Measurements from ENCODE around the gene NR2E3.

Gene NR2E3

DNA sequence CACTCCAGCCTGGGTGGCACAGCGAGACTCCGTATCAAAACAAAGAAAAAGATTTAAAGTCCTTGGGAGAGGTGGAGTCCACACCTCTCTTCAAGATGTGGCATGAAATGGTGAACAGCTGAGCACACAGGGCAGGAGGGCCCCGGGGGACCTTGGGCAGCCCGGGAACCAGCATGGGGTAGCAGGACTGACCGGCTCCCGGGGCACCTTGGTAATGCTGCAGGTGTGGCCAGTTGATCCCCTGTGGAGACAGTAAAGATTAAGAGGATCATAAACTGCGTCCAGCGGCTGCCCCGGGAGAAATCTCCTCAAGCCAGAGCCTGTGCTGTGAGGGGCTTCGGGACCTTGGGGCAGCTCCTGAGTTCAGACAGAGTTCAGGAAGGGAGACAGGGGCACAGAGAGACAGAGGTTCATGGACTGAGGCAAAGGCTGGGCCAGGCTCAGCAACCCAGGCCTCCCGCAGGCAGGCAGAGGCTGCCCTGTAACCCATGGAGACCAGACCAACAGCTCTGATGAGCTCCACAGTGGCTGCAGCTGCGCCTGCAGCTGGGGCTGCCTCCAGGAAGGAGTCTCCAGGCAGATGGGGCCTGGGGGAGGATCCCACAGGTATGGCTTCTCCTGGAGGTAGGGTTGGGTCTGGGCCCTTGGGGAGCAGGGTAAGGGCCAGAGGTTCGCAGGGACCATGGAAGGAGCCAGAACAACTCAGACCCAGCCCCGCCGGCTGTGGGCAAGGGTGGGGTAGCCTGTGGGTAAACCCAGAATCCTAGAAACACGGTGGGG, at the start of gene NR2E3:
Gene NR2E3, plus strand, starts transcription at position 299 of the 780 bp plus-strand sequence. Its CDS starts 190 bp downstream, at position 489.
- no peaks in the 10 kb centered on the region for H3K36me3 Mint-ChIP-seq (ENCODE audit: low read depth)
- TF ChIP-seq, protein P1, sequence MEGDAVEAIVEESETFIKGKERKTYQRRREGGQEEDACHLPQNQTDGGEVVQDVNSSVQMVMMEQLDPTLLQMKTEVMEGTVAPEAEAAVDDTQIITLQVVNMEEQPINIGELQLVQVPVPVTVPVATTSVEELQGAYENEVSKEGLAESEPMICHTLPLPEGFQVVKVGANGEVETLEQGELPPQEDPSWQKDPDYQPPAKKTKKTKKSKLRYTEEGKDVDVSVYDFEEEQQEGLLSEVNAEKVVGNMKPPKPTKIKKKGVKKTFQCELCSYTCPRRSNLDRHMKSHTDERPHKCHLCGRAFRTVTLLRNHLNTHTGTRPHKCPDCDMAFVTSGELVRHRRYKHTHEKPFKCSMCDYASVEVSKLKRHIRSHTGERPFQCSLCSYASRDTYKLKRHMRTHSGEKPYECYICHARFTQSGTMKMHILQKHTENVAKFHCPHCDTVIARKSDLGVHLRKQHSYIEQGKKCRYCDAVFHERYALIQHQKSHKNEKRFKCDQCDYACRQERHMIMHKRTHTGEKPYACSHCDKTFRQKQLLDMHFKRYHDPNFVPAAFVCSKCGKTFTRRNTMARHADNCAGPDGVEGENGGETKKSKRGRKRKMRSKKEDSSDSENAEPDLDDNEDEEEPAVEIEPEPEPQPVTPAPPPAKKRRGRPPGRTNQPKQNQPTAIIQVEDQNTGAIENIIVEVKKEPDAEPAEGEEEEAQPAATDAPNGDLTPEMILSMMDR (IDR thresholded peaks at IDR 0.05), result no peak
- H3K9me3 Mint-ChIP-seq, result no peaks in the 10 kb centered on the region
- no peak for DNase-seq
- H3K27me3 Mint-ChIP-seq (ENCODE audit: low read depth, poor library complexity), result peaks cover 12% of the 10 kb centered on the region
- peaks cover 48% of the 10 kb centered on the region for H3K4me1 Mint-ChIP-seq
- H3K27ac Mint-ChIP-seq, result peak within 1 kb of the TSS; percentile 39
- no peak within 1 kb of the TSS for H3K4me3 Mint-ChIP-seq

DNA sequence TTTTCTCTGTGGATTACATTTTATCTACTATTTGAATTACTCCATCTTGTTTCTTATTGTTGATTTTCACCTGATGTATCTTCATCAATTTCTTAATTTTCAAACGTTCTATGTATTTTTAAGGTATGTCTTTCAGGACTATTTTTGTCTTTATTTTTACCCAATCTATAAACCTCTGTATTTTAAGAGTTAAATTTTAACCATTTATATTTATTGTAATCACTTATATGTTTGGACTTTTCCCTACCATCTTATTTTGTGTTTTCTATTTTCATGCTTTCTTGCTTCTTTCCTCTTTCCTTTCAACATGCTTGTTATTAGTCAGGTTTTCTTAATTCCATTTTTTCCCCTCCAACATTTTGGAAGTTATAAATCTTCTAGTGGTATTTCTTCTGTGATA, 49.5 kb upstream of the NR2E3 start:
- H3K27me3 Mint-ChIP-seq (ENCODE audit: low read depth, poor library complexity), result no peaks in the 10 kb centered on the region

DNA sequence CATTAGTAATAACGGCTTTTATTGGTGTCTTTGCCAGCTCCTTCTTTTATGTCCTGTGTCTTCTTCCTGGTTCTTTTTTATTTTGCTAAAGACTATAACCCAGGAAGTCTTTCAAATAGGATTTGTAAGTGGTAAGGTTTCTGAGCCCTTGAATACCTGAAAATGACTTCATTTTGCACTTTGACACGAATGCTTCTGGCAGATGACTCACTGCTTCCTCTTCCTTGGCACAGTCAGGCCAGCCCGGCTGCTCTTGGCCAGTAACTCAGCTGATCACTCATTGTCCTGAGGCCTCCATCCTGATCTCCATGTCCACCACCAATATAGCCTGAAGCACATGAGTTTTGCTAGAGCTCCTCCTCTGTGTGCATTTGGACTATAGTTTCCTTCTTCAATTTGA, 48.7 kb upstream of the NR2E3 start:
- H3K36me3 Mint-ChIP-seq (ENCODE audit: low read depth), result peaks cover 54% of the 10 kb centered on the region

More for the DNA sequence above, 49.5 kb upstream of the NR2E3 start:
- peaks cover 8% of the 10 kb centered on the region for H3K4me1 Mint-ChIP-seq
- H3K4me3 Mint-ChIP-seq, result no peak overlapping the region
- no peak overlapping the region for H3K27ac Mint-ChIP-seq
- TF ChIP-seq, protein P1 (IDR thresholded peaks at IDR 0.05), result no peak
- no peak for DNase-seq
- H3K9me3 Mint-ChIP-seq, result peaks cover 39% of the 10 kb centered on the region
- peaks cover 46% of the 10 kb centered on the region for H3K36me3 Mint-ChIP-seq (ENCODE audit: low read depth)

DNA sequence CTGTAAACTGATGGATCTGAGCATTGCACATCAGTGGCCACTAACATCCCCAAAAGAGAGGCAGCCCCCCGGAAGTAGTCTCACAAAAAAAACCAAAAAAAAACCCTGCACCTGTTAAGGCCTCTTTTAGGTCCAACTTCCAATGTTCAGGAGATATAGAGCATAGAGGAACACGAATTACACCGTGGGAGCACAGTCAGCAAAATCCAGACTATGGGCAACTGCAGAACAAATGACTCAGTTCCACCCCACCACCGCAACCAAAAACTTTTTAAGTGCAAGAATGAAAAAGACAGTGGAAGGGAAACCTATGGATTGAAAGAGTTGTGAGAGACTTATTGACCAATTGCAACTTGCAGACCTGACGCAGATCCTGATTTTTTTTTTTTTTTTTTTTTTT, 42.2 kb upstream of the NR2E3 start:
- Mint-ChIP-seq H3K27me3 (ENCODE audit: low read depth, poor library complexity) (no peaks in the 10 kb centered on the region), H3K4me3 (no peak overlapping the region), H3K36me3 (ENCODE audit: low read depth) (peaks cover 46% of the 10 kb centered on the region), H3K27ac (no peak overlapping the region), H3K4me1 (no peaks in the 10 kb centered on the region), H3K9me3 (peaks cover 26% of the 10 kb centered on the region)
- no peak for DNase-seq
- TF ChIP-seq, protein P1 (IDR thresholded peaks at IDR 0.05), result no peak

More for the DNA sequence above, 48.7 kb upstream of the NR2E3 start:
- TF ChIP-seq, protein P1 (IDR thresholded peaks at IDR 0.05), result no peak
- Mint-ChIP-seq H3K4me1 (peaks cover 8% of the 10 kb centered on the region), H3K4me3 (no peak overlapping the region), H3K27ac (no peak overlapping the region), H3K9me3 (peaks cover 35% of the 10 kb centered on the region), H3K27me3 (ENCODE audit: low read depth, poor library complexity) (no peaks in the 10 kb centered on the region)
- DNase-seq, result no peak

DNA sequence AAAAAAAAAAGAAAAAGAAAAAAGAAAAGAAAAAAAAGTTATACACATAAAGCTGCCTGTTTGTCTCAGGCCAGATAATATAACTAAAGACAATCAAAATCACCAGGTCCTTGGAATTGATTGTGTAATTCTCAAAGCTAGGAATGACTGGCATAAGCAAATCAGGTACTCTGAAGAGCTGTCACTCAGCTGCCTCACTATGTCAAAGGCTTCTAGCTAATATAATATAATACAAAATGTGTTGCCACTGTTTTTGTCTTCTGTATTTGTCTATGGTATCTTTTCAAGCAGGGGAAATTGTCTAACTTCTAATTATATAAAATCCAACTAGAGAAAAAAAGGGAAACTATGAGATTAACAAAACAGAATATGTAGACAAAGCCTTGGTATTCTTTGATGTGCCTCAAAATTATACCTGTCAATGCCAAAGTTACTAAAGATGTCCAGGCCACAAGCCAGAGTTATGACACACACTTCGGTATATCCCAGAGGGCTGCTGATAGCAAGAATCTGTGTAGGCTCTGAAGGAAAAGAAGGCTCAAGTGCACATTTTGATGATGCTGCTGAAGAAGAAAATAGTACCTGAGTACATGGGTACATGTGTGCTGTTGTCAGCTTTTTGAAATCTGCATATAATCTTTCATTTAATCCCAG, 37.0 kb upstream of the NR2E3 start:
- Mint-ChIP-seq H3K27me3 (ENCODE audit: low read depth, poor library complexity) (no peaks in the 10 kb centered on the region), H3K4me3 (no peak overlapping the region), H3K9me3 (peaks cover 15% of the 10 kb centered on the region), H3K36me3 (ENCODE audit: low read depth) (peaks cover 19% of the 10 kb centered on the region), H3K4me1 (peaks cover 2% of the 10 kb centered on the region), H3K27ac (no peak overlapping the region)
- TF ChIP-seq, protein P1 (IDR thresholded peaks at IDR 0.05), result no peak
- DNase-seq, result no peak

Measured in nephron progenitor cell (in vitro differentiated cells).